Fibroblast of lung (primary cell): Measurements from ENCODE around the gene REEP2.

Experiments
- CTCF ChIP-seq, 2 donors: IDR thresholded peaks in 1 of 2; conservative IDR thresholded peaks in 1 of 2; 1 replicate in 1 of 2; 2 replicates in 1 of 2; pipeline ENCODE4 v1.5.1; 2011 to 2012; ENCODE audit warnings: low read length in 2 of 2, control low read depth in 1 of 2, inconsistent platforms in 1 of 2, low read depth in 1 of 2, mild to moderate bottlenecking in 1 of 2
- EZH2 ChIP-seq: IDR thresholded peaks from 2 replicates; pipeline ENCODE4 v1.5.1; 2012; ENCODE audit warnings: low read length, control low read depth, mild to moderate bottlenecking; ENCODE audit errors: missing control alignments

- TF ChIP-seq CTCF (conservative IDR thresholded peaks at IDR 0.05 in 1 of 2, IDR thresholded peaks at IDR 0.05 in 1 of 2; ENCODE audit: low read depth in 1 of 2, low read length in 2 of 2), result no peak
- TF ChIP-seq EZH2, result no peak
Observed at GRCh38 chr5:138467711-138468132, 28.9 kb downstream of the REEP2 start.
